ENCODE measurements around the gene ANKIB1.

ANKIB1 gene

GRCh38 chr7:92266415-92267241 lies 20.9 kb downstream of the ANKIB1 start:
- no peak for DNase-seq (ENCODE audit: low read depth)

- no peak for DNase-seq (ENCODE audit: low read depth)
Measured at GRCh38 chr7:92268921-92269320, 23.1 kb downstream of the ANKIB1 start.

GRCh38 chr7:92275327-92275726 lies 29.6 kb downstream of the ANKIB1 start:
- no peak for DNase-seq (ENCODE audit: low read depth)

- no peak for DNase-seq (ENCODE audit: low read depth)
Measured at GRCh38 chr7:92276460-92276864, 30.7 kb downstream of the ANKIB1 start.

- DNase-seq (ENCODE audit: low read depth): no peak
Measured at GRCh38 chr7:92279396-92280031, 33.7 kb downstream of the ANKIB1 start.

- DNase-seq (ENCODE audit: low read depth): no peak
Measured at GRCh38 chr7:92281031-92281430, 35.3 kb downstream of the ANKIB1 start.

GRCh38 chr7:92282221-92282814 lies 36.5 kb downstream of the ANKIB1 start:
- DNase-seq (ENCODE audit: low read depth): no peak

GRCh38 chr7:92282930-92283329 lies 37.2 kb downstream of the ANKIB1 start:
- no peak for DNase-seq (ENCODE audit: low read depth)

GRCh38 chr7:92289321-92289720 lies 43.5 kb downstream of the ANKIB1 start:
- DNase-seq (ENCODE audit: low read depth): no peak

- DNase-seq (ENCODE audit: low read depth): no peak
Measured at GRCh38 chr7:92292981-92293380, 47.2 kb downstream of the ANKIB1 start.

GRCh38 chr7:92293896-92294590 lies 48.3 kb downstream of the ANKIB1 start:
- no peak for DNase-seq (ENCODE audit: low read depth)

- no peak for DNase-seq (ENCODE audit: low read depth)
Measured at GRCh38 chr7:92295391-92295790, 49.6 kb downstream of the ANKIB1 start.

- no peak for DNase-seq (ENCODE audit: low read depth)
Measured at GRCh38 chr7:92296235-92296634, 50.5 kb downstream of the ANKIB1 start.

- DNase-seq (ENCODE audit: low read depth): no peak
Measured at GRCh38 chr7:92296880-92297445, 51.2 kb downstream of the ANKIB1 start.

GRCh38 chr7:92297736-92298135 lies 52.0 kb downstream of the ANKIB1 start:
- no peak for DNase-seq (ENCODE audit: low read depth)

GRCh38 chr7:92303761-92304160 lies 58.0 kb downstream of the ANKIB1 start:
- no peak for DNase-seq (ENCODE audit: low read depth)

- DNase-seq (ENCODE audit: low read depth): no peak
Measured at GRCh38 chr7:92304406-92304893, 58.7 kb downstream of the ANKIB1 start.

GRCh38 chr7:92306153-92306552 lies 60.4 kb downstream of the ANKIB1 start:
- no peak for DNase-seq (ENCODE audit: low read depth)

GRCh38 chr7:92313055-92313454 lies 67.3 kb downstream of the ANKIB1 start:
- DNase-seq (ENCODE audit: low read depth): no peak

- no peak for DNase-seq (ENCODE audit: low read depth)
Measured at GRCh38 chr7:92319243-92319642, 73.5 kb downstream of the ANKIB1 start.

- no peak for DNase-seq (ENCODE audit: low read depth)
Measured at GRCh38 chr7:92325173-92325572, 79.4 kb downstream of the ANKIB1 start.

- DNase-seq (ENCODE audit: low read depth): no peak
Measured at GRCh38 chr7:92325858-92326257, 80.1 kb downstream of the ANKIB1 start.
